Ascending aorta (tissue), 2 donors: Measurements from ENCODE around the gene CHPF2. TPM values are rescaled to one million over a fixed set of nuclear protein-coding genes. Genes with fewer than 3 reads are reported as not detected.

Experiments
- DNase-seq, 2 donors: peaks; one replicate each; pipeline ENCODE4 v3.0.0-alpha.2; 2019; ENCODE audit warnings: low spot score in 2 of 2
- H3K27ac ChIP-seq, 2 donors: fragments of 200-600 bp; sonication (generic); one replicate each; pipeline ENCODE4 v1.5.1; 2016 to 2017; ENCODE audit warnings: mild to moderate bottlenecking in 1 of 2
- H3K27me3 ChIP-seq: fragments of 200-600 bp; sonication (generic); one replicate; pipeline ENCODE4 v1.5.1; 2017
- H3K36me3 ChIP-seq, 2 donors: fragments of 200-600 bp; sonication (generic); one replicate each; pipeline ENCODE4 v1.5.1; 2016
- H3K4me1 ChIP-seq, 2 donors: fragments of 200-600 bp; sonication (generic); one replicate each; pipeline ENCODE4 v1.5.1; 2016 to 2017; ENCODE audit warnings: mild to moderate bottlenecking in 1 of 2
- H3K4me3 ChIP-seq, 2 donors: fragments of 200-600 bp; sonication (generic); one replicate each; pipeline ENCODE4 v1.5.1; 2016 to 2017; ENCODE audit warnings: mild to moderate bottlenecking in 1 of 2
- H3K9me3 ChIP-seq, 2 donors: fragments of 200-600 bp; sonication (generic); one replicate each; pipeline ENCODE4 v1.5.1; 2016
- intact Hi-C: fragments of 100-400 bp; cut with DNase I; formaldehyde crosslinking; loops from one replicate; pipeline ENCODE4 v1.15.1; 2023
- total RNA-seq: library from RNA; depleted of rRNA; stranded (reverse); fragments of >200 nt; gene quantifications from one replicate; pipeline ENCODE4 v1.1.0, GENCODE V29; 2016
- TF ChIP-seq, protein P1 (sequence below), 3 experiments: fragments of 200-600 bp in 2 of 3; fragments of 450-650 bp in 1 of 3; sonication (generic) in 2 of 3; IDR thresholded peaks; one replicate each; pipeline ENCODE4 v1.5.1; 2016 to 2019; ENCODE audit warnings: antibody characterized with exemption in 3 of 3, mild to moderate bottlenecking in 1 of 3, moderate library complexity in 1 of 3

Gene CHPF2
- total RNA-seq, 1 donor from 2014 or later, result 40.3 TPM

DNA sequence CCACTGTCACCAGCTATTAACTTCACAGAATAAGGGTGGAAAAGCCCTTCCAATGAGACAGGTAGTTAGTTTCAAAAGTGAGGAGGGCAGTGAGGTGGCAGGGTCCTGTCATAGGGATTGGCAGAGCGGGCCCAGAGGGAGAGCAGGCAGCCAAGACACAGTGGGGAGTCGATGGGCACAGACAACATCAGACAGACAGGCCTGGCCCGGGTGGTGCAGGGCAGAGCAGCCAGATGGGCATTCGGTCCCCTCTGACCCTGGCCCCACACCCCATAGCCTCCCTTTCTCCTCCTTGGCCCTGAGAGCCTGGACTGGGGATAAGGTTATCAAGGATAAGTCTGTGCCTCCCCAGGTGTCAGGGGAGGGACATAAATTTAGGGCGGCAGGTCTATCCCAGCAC is 47.6 kb downstream of the CHPF2 start:
- Histone ChIP-seq H3K36me3 (no peaks in the 10 kb centered on the region), H3K4me1 (peaks cover 6 to 10% of the 10 kb centered on the region in 2 donors), H3K9me3 (no peaks in the 10 kb centered on the region), H3K27ac (no peak overlapping the region), H3K27me3 (no peaks in the 10 kb centered on the region), H3K4me3 (no peak overlapping the region)
- TF ChIP-seq, protein P1, sequence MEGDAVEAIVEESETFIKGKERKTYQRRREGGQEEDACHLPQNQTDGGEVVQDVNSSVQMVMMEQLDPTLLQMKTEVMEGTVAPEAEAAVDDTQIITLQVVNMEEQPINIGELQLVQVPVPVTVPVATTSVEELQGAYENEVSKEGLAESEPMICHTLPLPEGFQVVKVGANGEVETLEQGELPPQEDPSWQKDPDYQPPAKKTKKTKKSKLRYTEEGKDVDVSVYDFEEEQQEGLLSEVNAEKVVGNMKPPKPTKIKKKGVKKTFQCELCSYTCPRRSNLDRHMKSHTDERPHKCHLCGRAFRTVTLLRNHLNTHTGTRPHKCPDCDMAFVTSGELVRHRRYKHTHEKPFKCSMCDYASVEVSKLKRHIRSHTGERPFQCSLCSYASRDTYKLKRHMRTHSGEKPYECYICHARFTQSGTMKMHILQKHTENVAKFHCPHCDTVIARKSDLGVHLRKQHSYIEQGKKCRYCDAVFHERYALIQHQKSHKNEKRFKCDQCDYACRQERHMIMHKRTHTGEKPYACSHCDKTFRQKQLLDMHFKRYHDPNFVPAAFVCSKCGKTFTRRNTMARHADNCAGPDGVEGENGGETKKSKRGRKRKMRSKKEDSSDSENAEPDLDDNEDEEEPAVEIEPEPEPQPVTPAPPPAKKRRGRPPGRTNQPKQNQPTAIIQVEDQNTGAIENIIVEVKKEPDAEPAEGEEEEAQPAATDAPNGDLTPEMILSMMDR (IDR thresholded peaks at IDR 0.05), result no peak
- intact Hi-C loops, result no loop called here
- DNase-seq, result peak in 1 of 2 donors; percentile 51

- DNase-seq, result no peak
- TF ChIP-seq, protein P1 (IDR thresholded peaks at IDR 0.05), result no peak
Observed at GRCh38 chr7:151280388-151281019, 48.2 kb downstream of the CHPF2 start.

DNA sequence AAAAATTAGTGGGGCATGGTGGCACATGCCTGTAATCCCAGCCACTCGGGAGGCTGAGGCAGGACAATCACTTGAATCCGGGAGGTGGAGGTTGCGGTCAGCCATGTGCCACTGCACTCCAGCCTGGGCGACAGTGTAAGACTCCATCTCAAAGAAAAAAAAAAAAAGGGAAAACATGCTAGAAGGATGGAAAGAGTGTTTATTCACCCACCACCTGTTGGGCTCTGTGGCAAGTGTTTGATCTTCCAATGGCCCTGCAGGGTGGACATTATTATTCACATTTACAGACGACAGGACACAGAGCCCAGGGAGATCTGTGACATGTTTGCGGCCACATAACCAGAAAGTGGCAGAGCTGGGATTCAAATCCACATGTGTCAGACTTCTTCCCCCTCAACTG is 49.4 kb downstream of the CHPF2 start:
- Histone ChIP-seq H3K4me1 (peaks cover 4 to 6% of the 10 kb centered on the region in 2 donors), H3K4me3 (no peak overlapping the region), H3K9me3 (no peaks in the 10 kb centered on the region), H3K27ac (no peak overlapping the region), H3K27me3 (no peaks in the 10 kb centered on the region), H3K36me3 (no peaks in the 10 kb centered on the region)
- DNase-seq, result no peak
- TF ChIP-seq, protein P1 (IDR thresholded peaks at IDR 0.05), result no peak
- intact Hi-C loops, result no loop called here

More at GRCh38 chr7:151280388-151281019, 48.2 kb downstream of the CHPF2 start:
- intact Hi-C loops, result no loop called here
- Histone ChIP-seq H3K27ac (no peak overlapping the region), H3K4me1 (peaks cover 6 to 10% of the 10 kb centered on the region in 2 donors), H3K9me3 (no peaks in the 10 kb centered on the region), H3K4me3 (no peak overlapping the region), H3K27me3 (no peaks in the 10 kb centered on the region), H3K36me3 (no peaks in the 10 kb centered on the region)

GRCh38 chr7:151282111-151282510 is 49.8 kb downstream of the CHPF2 start:
- no peak overlapping the region for H3K4me3 ChIP-seq
- H3K4me1 ChIP-seq, result peaks cover 4 to 5% of the 10 kb centered on the region in 2 donors
- intact Hi-C loops, result no loop called here
- no peaks in the 10 kb centered on the region for H3K27me3 ChIP-seq
- TF ChIP-seq, protein P1 (IDR thresholded peaks at IDR 0.05), result no peak
- H3K36me3 ChIP-seq, result no peaks in the 10 kb centered on the region
- DNase-seq, result no peak
- H3K9me3 ChIP-seq, result no peaks in the 10 kb centered on the region
- no peak overlapping the region for H3K27ac ChIP-seq

- Histone ChIP-seq H3K9me3 (no peaks in the 10 kb centered on the region), H3K36me3 (no peaks in the 10 kb centered on the region), H3K27me3 (no peaks in the 10 kb centered on the region), H3K27ac (no peak overlapping the region), H3K4me1 (no peaks in the 10 kb centered on the region), H3K4me3 (no peak overlapping the region)
- DNase-seq, result no peak
- TF ChIP-seq, protein P1 (IDR thresholded peaks at IDR 0.05), result no peak
- intact Hi-C loops, result no loop called here
Observed at GRCh38 chr7:151283302-151283701, 51.0 kb downstream of the CHPF2 start.
